Thyroid gland (tissue), 4 donors: ENCODE results near the gene GOLGA6C.

Experiments
- POLR2A ChIP-seq, 2 donors: fragments of 450-650 bp; IDR thresholded peaks; one replicate each; pipeline ENCODE4 v1.6.1; 2017; ENCODE audit warnings: antibody characterized with exemption in 2 of 2, mild to moderate bottlenecking in 2 of 2, moderate library complexity in 1 of 2
- TF ChIP-seq, protein P1 (sequence below), 6 experiments: fragments of 200-600 bp in 3 of 6; fragments of 450-650 bp in 3 of 6; sonication (generic) in 3 of 6; IDR thresholded peaks; one replicate each; pipeline ENCODE4 v1.5.1; 2016 to 2019; ENCODE audit warnings: antibody characterized with exemption in 6 of 6, mild to moderate bottlenecking in 2 of 6, inconsistent platforms in 1 of 6, moderate library complexity in 1 of 6

DNA sequence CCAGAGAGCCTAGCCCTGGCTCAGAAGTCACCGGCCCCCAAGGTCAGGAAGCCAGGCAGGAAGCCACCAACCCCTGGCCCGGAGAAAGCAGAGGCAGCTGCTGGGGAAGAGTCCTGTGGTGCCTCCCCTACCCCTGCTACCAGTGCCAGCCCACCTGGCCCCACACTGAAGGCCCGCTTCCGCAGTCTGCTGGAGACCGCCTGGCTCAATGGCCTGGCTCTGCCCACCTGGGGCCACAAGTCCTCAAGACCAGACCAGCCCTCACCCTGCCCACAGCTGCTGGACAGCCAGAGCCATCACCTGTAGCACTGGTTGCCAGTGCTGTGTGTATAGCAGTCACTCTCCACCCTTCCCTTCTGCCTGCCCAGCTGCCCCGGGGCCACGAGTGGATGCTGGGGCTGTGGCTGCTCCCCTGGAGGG is 47.3 kb upstream of the GOLGA6C start:
- TF ChIP-seq, protein P1, sequence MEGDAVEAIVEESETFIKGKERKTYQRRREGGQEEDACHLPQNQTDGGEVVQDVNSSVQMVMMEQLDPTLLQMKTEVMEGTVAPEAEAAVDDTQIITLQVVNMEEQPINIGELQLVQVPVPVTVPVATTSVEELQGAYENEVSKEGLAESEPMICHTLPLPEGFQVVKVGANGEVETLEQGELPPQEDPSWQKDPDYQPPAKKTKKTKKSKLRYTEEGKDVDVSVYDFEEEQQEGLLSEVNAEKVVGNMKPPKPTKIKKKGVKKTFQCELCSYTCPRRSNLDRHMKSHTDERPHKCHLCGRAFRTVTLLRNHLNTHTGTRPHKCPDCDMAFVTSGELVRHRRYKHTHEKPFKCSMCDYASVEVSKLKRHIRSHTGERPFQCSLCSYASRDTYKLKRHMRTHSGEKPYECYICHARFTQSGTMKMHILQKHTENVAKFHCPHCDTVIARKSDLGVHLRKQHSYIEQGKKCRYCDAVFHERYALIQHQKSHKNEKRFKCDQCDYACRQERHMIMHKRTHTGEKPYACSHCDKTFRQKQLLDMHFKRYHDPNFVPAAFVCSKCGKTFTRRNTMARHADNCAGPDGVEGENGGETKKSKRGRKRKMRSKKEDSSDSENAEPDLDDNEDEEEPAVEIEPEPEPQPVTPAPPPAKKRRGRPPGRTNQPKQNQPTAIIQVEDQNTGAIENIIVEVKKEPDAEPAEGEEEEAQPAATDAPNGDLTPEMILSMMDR (IDR thresholded peaks at IDR 0.05): no peak
- TF ChIP-seq POLR2A (IDR thresholded peaks at IDR 0.05): no peak
